Inferior parietal cortex (tissue), 1 donor: Measurements from ENCODE around the gene TSPO.

ENCODE experiments used
- DNase-seq: peaks from one replicate; pipeline ENCODE4 v3.0.0-alpha.2; 2016; ENCODE audit errors: extremely low spot score

TSPO gene

GRCh38 chr22:43179146-43179910, 28.0 kb downstream of the TSPO start:
- DNase-seq = no peak

- DNase-seq = no peak
Observed at GRCh38 chr22:43179911-43180195, 28.5 kb downstream of the TSPO start.

- no peak for DNase-seq
Observed at GRCh38 chr22:43180670-43181069, 29.3 kb downstream of the TSPO start.

GRCh38 chr22:43181321-43182076, 30.1 kb downstream of the TSPO start:
- no peak for DNase-seq

GRCh38 chr22:43182118-43182517, 30.8 kb downstream of the TSPO start:
- no peak for DNase-seq

- DNase-seq = no peak
Observed at GRCh38 chr22:43182726-43183125, 31.4 kb downstream of the TSPO start.

- DNase-seq = no peak
Observed at GRCh38 chr22:43183496-43184277, 32.3 kb downstream of the TSPO start.

- no peak for DNase-seq
Observed at GRCh38 chr22:43185860-43186261, 34.5 kb downstream of the TSPO start.

GRCh38 chr22:43186272-43187170, 35.2 kb downstream of the TSPO start, which contains the start of gene TTLL12:
TTLL12 (minus strand) TSS chr22:43187134; CDS start chr22:43187069, 65 bp downstream.
- peak; percentile 25 for DNase-seq

- peak; percentile 93 for DNase-seq
Observed at GRCh38 chr22:43187171-43188099, 36.1 kb downstream of the TSPO start.

- no peak for DNase-seq
Observed at GRCh38 chr22:43188829-43189545, 37.6 kb downstream of the TSPO start.

- no peak for DNase-seq
Observed at GRCh38 chr22:43191831-43192230, 40.5 kb downstream of the TSPO start.

GRCh38 chr22:43197271-43197941, 46.0 kb downstream of the TSPO start:
- no peak for DNase-seq

- DNase-seq = no peak
Observed at GRCh38 chr22:43198126-43198525, 46.8 kb downstream of the TSPO start.

- no peak for DNase-seq
Observed at GRCh38 chr22:43198936-43199335, 47.6 kb downstream of the TSPO start.

GRCh38 chr22:43199541-43199940, 48.2 kb downstream of the TSPO start:
- no peak for DNase-seq

GRCh38 chr22:43200031-43200430, 48.7 kb downstream of the TSPO start:
- no peak for DNase-seq

GRCh38 chr22:43200555-43200954, 49.2 kb downstream of the TSPO start:
- no peak for DNase-seq
